Naive thymus-derived CD4-positive, alpha-beta T cell (primary cell): Measurements from ENCODE around the gene RUVBL2. TPM values are rescaled to one million over a fixed set of nuclear protein-coding genes. Genes with fewer than 3 reads are reported as not detected.
A peak's percentile ranks its signal among the peaks of the same experiment; 100 is the strongest.

Source experiments
- ATAC-seq: fragments of 150-1000 bp; cut with Tn5 transposase; 2 replicates; pipeline ENCODE4 v1.10.0; 2021; ENCODE audit warnings: mild to moderate bottlenecking, moderate library complexity
- CTCF ChIA-PET: fragments of 350-600 bp; sonication (Branson Sonifier 250); formaldehyde crosslinking; loops from one replicate; lab custom pipeline; 2021; ENCODE audit warnings: antibody characterized with exemption; lab: Charles Lee
- POLR2A ChIA-PET: fragments of 350-600 bp; sonication (Branson Sonifier 250); formaldehyde crosslinking; loops from one replicate; lab custom pipeline; 2021; ENCODE audit warnings: antibody characterized with exemption, inconsistent platforms; lab: Charles Lee
- DNase-seq, 9 donors: peaks; one replicate each; pipeline versions ENCODE4 v3.0.0 to v3.0.0-alpha.2; 2020 to 2022; ENCODE audit warnings: mixed read lengths in 1 of 9
- H3K27ac ChIP-seq: one replicate; pipeline ENCODE4 v1.7.0; 2013; ENCODE audit warnings: mild to moderate bottlenecking, low read depth, low read length, moderate library complexity
- H3K27me3 ChIP-seq, 2 donors: one replicate each; pipeline ENCODE4 v1.7.0; 2013; ENCODE audit warnings: low read length in 2 of 2, mild to moderate bottlenecking in 2 of 2, moderate library complexity in 2 of 2; ENCODE audit not compliant: control insufficient read depth in 2 of 2, insufficient read depth in 2 of 2
- H3K36me3 ChIP-seq, 3 experiments: 1 replicate in 2 of 3; 2 replicates in 1 of 3; pipeline ENCODE4 v1.7.0; 2013; ENCODE audit warnings: low read length in 3 of 3, mild to moderate bottlenecking in 3 of 3, moderate library complexity in 1 of 3; ENCODE audit not compliant: insufficient read depth in 3 of 3, control insufficient read depth in 2 of 3
- H3K4me1 ChIP-seq, 2 donors: one replicate each; pipeline ENCODE4 v1.7.0; 2013; ENCODE audit warnings: low read length in 2 of 2, mild to moderate bottlenecking in 2 of 2, moderate library complexity in 1 of 2; ENCODE audit not compliant: control insufficient read depth in 2 of 2, insufficient read depth in 2 of 2
- H3K4me3 ChIP-seq: 2 replicates; pipeline ENCODE4 v1.7.0; 2013; ENCODE audit warnings: mild to moderate bottlenecking, low read length
- H3K9me3 ChIP-seq, 3 experiments: 1 replicate in 2 of 3; 2 replicates in 1 of 3; pipeline ENCODE4 v1.7.0; 2013; ENCODE audit warnings: low read length in 3 of 3; ENCODE audit not compliant: control insufficient read depth in 2 of 3
- H3K27ac Mint-ChIP-seq, 9 donors: one replicate each; pipeline ENCODE4 v1.8.0; 2020 to 2022; ENCODE audit warnings: mixed read lengths in 9 of 9, mild to moderate bottlenecking in 8 of 9, moderate library complexity in 5 of 9, inconsistent platforms in 2 of 9
- H3K27me3 Mint-ChIP-seq, 5 donors: one replicate each; pipeline ENCODE4 v1.8.0; 2021 to 2022; ENCODE audit warnings: mixed read lengths in 5 of 5, mild to moderate bottlenecking in 1 of 5
- H3K36me3 Mint-ChIP-seq, 5 donors: one replicate each; pipeline ENCODE4 v1.8.0; 2020 to 2022; ENCODE audit warnings: mixed read lengths in 5 of 5, mild to moderate bottlenecking in 3 of 5, inconsistent platforms in 1 of 5
- H3K4me1 Mint-ChIP-seq, 7 donors: one replicate each; pipeline ENCODE4 v1.8.0; 2020 to 2022; ENCODE audit warnings: mixed read lengths in 7 of 7, mild to moderate bottlenecking in 3 of 7, inconsistent platforms in 1 of 7
- H3K4me3 Mint-ChIP-seq, 10 donors: one replicate each; pipeline ENCODE4 v1.8.0; 2020 to 2022; ENCODE audit warnings: mild to moderate bottlenecking in 10 of 10, mixed read lengths in 10 of 10, moderate library complexity in 6 of 10, inconsistent platforms in 2 of 10
- H3K9me3 Mint-ChIP-seq, 11 donors: one replicate each; pipeline ENCODE4 v1.8.0; 2020 to 2022; ENCODE audit warnings: mixed read lengths in 11 of 11, mild to moderate bottlenecking in 4 of 11, inconsistent platforms in 1 of 11, moderate library complexity in 1 of 11
- intact Hi-C, 2 donors: fragments of 100-400 bp; cut with micrococcal nuclease; formaldehyde crosslinking; loops; one replicate each; pipeline ENCODE4 v1.15.1; 2023
- polyA plus RNA-seq, 2 donors: library from polyadenylated mRNA; unstranded; fragments of 300-500 nt; fragmentation: Illumina TruSeq; gene quantifications; one replicate each; pipeline ENCODE4 v1.2.3, GENCODE V29; 2021
- total RNA-seq, 6 experiments: library from RNA in 5 of 6; stranded (reverse) in 5 of 6; gene quantifications; 1 replicate in 5 of 6; 2 replicates in 1 of 6; pipeline ENCODE4 v1.2.3 and lab custom pipeline; 2021 to 2026

RUVBL2 gene
- total and polyA plus RNA-seq, 7 experiments from 2014 or later, result 23.4 to 94.0 (median 32.0) TPM

DNA sequence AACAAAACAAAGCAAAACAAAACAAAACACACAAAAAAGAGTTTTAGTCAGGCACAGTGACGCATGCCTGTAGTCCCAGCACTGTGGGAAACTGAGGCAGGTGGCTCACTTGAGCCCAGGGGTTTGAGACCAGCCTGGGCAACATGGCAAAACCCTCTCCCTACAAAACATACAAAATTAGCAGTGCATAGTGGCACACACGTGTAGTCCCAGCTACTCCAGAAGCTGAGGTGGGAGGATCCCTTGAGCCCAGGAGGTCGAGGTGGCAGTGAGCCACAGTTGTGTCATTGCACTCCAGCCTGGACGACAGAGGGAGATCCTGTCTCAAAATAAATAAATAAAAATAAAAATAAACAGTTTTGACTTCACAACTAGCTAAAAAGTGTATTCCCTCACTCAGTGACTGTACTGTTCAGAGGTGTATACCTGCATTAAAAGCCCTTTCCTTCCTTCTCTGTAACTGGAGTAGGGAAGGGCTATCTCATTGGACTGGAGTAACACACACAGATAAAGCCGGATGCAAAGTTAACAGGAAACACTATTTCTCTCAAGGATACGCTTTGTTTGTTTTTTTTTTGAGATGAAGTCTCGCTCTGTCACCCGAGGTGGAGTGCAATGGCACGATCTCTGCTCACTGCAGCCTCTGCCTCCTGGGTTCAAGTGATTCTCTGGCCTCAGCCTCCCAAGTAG, 42.7 kb upstream of the RUVBL2 start:
- no peak overlapping the region for H3K4me3 Mint-ChIP-seq
- no peaks in the 10 kb centered on the region for H3K27me3 ChIP-seq
- peaks cover 0 to 2% (median 0%) of the 10 kb centered on the region in 5 donors for H3K27me3 Mint-ChIP-seq
- peaks cover 10 to 15% (median 13%) of the 10 kb centered on the region in 7 donors for H3K4me1 Mint-ChIP-seq
- H3K36me3 Mint-ChIP-seq, result peaks cover 0 to 6% (median 0%) of the 10 kb centered on the region in 5 donors
- DNase-seq (no peak), ATAC-seq (no peak)
- peaks cover 0 to 2% (median 0%) of the 10 kb centered on the region in 3 experiments for H3K36me3 ChIP-seq
- H3K9me3 Mint-ChIP-seq, result peaks cover 0 to 8% (median 0%) of the 10 kb centered on the region in 11 donors
- H3K27ac ChIP-seq, result no peak overlapping the region
- H3K27ac Mint-ChIP-seq, result no peak overlapping the region
- peaks cover 10% of the 10 kb centered on the region in 2 donors for H3K4me1 ChIP-seq
- no peaks in the 10 kb centered on the region for H3K9me3 ChIP-seq
- no peak overlapping the region for H3K4me3 ChIP-seq
- CTCF ChIA-PET, result no interaction called here
- POLR2A ChIA-PET, result interaction anchor here (0.8 to 1.4 kb wide), 2 partner anchors 50 to 77 kb away, joined by 3 to 4 read pairs; no protein-coding TSS in a partner anchor
- intact Hi-C loops, result no loop called here

DNA sequence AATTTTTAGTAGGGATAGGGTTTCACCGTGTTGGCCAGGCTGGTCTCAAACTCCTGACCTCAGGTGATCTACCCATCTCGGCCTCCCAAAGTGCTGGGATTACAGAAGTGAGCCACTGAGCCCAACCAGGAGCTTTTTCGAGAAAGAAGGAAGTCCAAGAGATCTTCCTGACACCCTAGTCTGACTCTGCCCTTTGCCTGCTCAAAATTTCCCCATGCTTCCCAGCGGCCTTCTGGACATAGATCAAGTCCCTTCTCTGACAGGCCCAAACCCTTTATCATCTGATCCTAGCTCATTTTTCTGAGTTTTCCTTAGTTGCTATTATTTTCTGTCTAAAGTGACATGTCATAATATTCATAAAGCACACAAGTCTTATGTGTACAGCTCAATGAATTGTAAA, 40.5 kb upstream of the RUVBL2 start:
- Histone ChIP-seq H3K27me3 (no peaks in the 10 kb centered on the region), H3K4me1 (peaks cover 12 to 19% of the 10 kb centered on the region in 2 donors), H3K27ac (no peak overlapping the region), H3K36me3 (peaks cover 0 to 6% (median 0%) of the 10 kb centered on the region in 3 experiments), H3K9me3 (no peaks in the 10 kb centered on the region), H3K4me3 (no peak overlapping the region)
- Mint-ChIP-seq H3K4me3 (peak overlapping the region in 3 of 10 donors; percentile 10 to 92 (median 58)), H3K36me3 (peaks cover 0 to 23% (median 8%) of the 10 kb centered on the region in 5 donors), H3K27ac (peak overlapping the region in 1 of 9 donors; percentile 93), H3K27me3 (peaks cover 0 to 2% (median 0%) of the 10 kb centered on the region in 5 donors), H3K4me1 (peaks cover 23 to 33% (median 31%) of the 10 kb centered on the region in 7 donors), H3K9me3 (peaks cover 0 to 8% (median 0%) of the 10 kb centered on the region in 11 donors)
- DNase-seq (no peak), ATAC-seq (no peak)
- POLR2A ChIA-PET, result interaction anchor here (0.6 to 3.8 kb wide), 8 partner anchors 9 to 351 kb away, joined by 3 to 58 read pairs (median 4); partner anchors contain the start of genes DHDH, FTL and NUCB1
- intact Hi-C loops, result no loop called here
- CTCF ChIA-PET, result interaction anchor here (1.0 to 2.6 kb wide), 2 partner anchors 17 to 110 kb away, joined by 5 to 7 read pairs; no protein-coding TSS in a partner anchor

DNA sequence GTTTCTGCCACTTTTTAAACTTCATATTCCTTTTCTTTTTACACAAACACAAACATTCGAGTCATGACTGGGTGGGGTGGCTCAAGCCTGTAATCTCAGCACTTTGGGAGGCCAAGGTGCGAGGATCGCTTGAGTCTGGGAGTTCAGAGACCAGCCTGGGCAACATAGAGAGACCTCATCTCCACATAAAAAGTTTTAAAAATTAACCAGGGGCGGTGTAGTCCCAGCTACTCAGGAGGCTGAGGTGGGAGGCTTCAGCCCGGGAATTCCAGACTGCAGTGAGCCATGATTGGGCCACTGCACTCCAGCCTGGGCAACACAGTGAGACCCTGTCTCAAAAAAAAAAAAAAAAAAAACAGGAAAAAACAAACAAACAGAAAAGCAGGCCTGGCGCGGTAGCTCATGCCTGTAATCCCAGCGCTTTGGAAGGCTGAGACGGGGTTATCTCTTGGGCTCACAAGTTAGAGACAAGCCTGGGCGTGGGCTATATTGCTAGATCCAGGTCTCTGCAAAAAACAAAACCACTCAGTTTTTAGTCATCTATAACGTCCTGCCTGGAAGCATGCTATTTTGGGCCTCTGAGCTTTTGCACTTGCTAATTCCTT, 39.6 kb upstream of the RUVBL2 start:
- Histone ChIP-seq H3K36me3 (peaks cover 0 to 6% (median 0%) of the 10 kb centered on the region in 3 experiments), H3K9me3 (no peaks in the 10 kb centered on the region), H3K27me3 (no peaks in the 10 kb centered on the region), H3K4me3 (peak overlapping the region; percentile 65), H3K4me1 (peaks cover 12 to 19% of the 10 kb centered on the region in 2 donors), H3K27ac (peak overlapping the region; percentile 85)
- H3K27ac Mint-ChIP-seq, result peak overlapping the region; percentile 70 to 94 (median 91)
- ChIA-PET CTCF (interaction anchor here (2.6 kb wide), 1 partner anchor 16 kb away, joined by 7 read pairs; no protein-coding TSS in a partner anchor), POLR2A (interaction anchor here (0.6 to 3.8 kb wide), 9 partner anchors 8 to 633 kb away, joined by 3 to 58 read pairs (median 4); partner anchors contain the start of genes DHDH, FTL and RUVBL2)
- no peak for ATAC-seq
- peaks cover 0 to 2% (median 0%) of the 10 kb centered on the region in 11 donors for H3K9me3 Mint-ChIP-seq
- H3K4me1 Mint-ChIP-seq, result peaks cover 25 to 40% (median 38%) of the 10 kb centered on the region in 7 donors
- peak overlapping the region; percentile 88 to 95 (median 94) for H3K4me3 Mint-ChIP-seq
- peaks cover 0 to 27% (median 5%) of the 10 kb centered on the region in 5 donors for H3K36me3 Mint-ChIP-seq
- intact Hi-C loops, result loop anchor here (1.0 to 2.0 kb wide), 9 partner anchors 11 to 81 kb away; partner anchors contain the start of genes DHDH (in 2 of the 2), NUCB1 (in 2 of the 2), FTL (in 1 of the 2) and GYS1 (in 1 of the 2)
- DNase-seq, result no peak
- peaks cover 0 to 2% (median 0%) of the 10 kb centered on the region in 5 donors for H3K27me3 Mint-ChIP-seq

DNA sequence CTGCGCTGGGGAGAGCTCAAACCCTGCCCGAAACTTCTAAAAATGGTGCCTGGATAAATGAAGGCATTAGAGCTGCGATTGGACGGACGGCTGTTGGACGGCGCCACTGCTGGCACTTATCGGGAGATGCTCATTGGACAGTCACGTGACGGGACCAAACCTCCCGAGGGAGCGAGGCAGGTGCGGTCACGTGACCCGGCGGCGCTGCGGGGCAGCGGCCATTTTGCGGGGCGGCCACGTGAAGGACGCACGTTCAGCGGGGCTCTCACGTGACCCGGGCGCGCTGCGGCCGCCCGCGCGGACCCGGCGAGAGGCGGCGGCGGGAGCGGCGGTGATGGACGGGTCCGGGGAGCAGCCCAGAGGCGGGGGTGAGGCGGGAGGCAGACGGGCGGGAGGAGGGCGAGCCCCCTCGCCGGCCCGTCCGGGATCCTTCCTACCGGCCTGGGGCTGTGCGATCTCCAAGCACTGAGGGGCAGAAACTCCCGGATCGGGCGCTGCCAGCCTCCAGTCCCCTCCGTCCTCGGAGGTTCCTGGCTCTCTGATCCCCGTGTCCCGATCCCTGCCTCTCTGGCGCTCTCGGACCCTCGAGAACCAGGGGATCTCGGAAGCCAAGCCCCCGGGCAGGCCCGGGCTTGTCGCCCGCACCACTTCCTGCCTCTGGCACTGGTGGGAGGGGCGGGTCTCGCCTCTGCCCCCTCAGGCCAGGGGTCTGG, 38.9 kb upstream of the RUVBL2 start, which contains the start of gene BAX:
Gene BAX (plus strand): TSS at position 281 of the 713 bp plus-strand sequence. CDS start 54 bp downstream, at position 335.
- Mint-ChIP-seq H3K27me3 (peaks cover 0 to 2% (median 0%) of the 10 kb centered on the region in 5 donors), H3K36me3 (peaks cover 0 to 28% (median 5%) of the 10 kb centered on the region in 5 donors), H3K9me3 (peaks cover 0 to 2% (median 0%) of the 10 kb centered on the region in 11 donors), H3K4me1 (peaks cover 26 to 46% (median 38%) of the 10 kb centered on the region in 7 donors), H3K27ac (peak within 1 kb of the TSS; percentile 77 to 94 (median 91)), H3K4me3 (peak within 1 kb of the TSS; percentile 88 to 95 (median 94))
- peak; percentile 92 for ATAC-seq
- peaks cover 0 to 6% (median 0%) of the 10 kb centered on the region in 3 experiments for H3K36me3 ChIP-seq
- ChIA-PET POLR2A (interaction anchor here (0.6 to 3.8 kb wide), 10 partner anchors 7 to 655 kb away, joined by 3 to 58 read pairs (median 4); partner anchors contain the start of genes DHDH, FTL and RUVBL2), CTCF (interaction anchor here (0.9 to 2.6 kb wide), 2 partner anchors 16 to 310 kb away, joined by 3 to 7 read pairs; no protein-coding TSS in a partner anchor)
- no peaks in the 10 kb centered on the region for H3K27me3 ChIP-seq
- H3K27ac ChIP-seq, result peak within 1 kb of the TSS; percentile 85
- intact Hi-C loops, result loop anchor here (1.0 to 2.0 kb wide), 9 partner anchors 11 to 81 kb away; partner anchors contain the start of genes DHDH (in 2 of the 2), FTL (in 2 of the 2), NUCB1 (in 2 of the 2) and GYS1 (in 1 of the 2)
- DNase-seq, result peak; percentile 59 to 96 (median 71)
- peak within 1 kb of the TSS; percentile 65 for H3K4me3 ChIP-seq
- H3K4me1 ChIP-seq, result peaks cover 12 to 19% of the 10 kb centered on the region in 2 donors
- no peaks in the 10 kb centered on the region for H3K9me3 ChIP-seq

DNA sequence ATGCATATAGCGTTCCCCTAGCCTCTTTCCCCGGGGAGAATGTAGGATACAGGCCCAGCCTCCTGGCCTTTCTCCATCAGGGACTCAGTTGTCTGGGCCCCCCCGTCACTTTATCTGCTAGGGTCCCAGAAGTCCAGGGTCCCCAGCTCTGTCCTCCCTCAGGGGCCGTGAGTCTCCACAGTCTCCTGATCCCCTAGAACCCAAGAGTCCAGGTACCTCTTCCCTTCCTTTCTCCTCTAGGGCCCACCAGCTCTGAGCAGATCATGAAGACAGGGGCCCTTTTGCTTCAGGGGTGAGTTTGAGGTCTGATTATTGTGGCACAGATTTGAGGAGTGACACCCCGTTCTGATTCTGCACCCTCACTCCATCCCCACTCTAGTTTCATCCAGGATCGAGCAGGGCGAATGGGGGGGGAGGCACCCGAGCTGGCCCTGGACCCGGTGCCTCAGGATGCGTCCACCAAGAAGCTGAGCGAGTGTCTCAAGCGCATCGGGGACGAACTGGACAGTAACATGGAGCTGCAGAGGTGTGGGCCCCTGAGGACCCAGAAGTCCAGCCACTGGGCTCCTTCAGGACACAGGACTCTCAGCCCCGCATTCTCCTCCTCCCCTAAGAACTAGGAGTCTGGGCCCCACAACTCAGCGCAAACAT, 38.3 kb upstream of the RUVBL2 start:
- H3K27me3 ChIP-seq, result no peaks in the 10 kb centered on the region
- H3K4me3 ChIP-seq, result peak overlapping the region; percentile 65
- ATAC-seq (no peak), DNase-seq (no peak)
- ChIA-PET CTCF (interaction anchor here (0.9 to 2.6 kb wide), 2 partner anchors 15 to 310 kb away, joined by 3 to 7 read pairs; no protein-coding TSS in a partner anchor), POLR2A (interaction anchor here (0.6 to 3.8 kb wide), 4 partner anchors 10 to 655 kb away, joined by 3 to 58 read pairs (median 4); partner anchors contain the start of gene FTL)
- H3K9me3 ChIP-seq, result no peaks in the 10 kb centered on the region
- peaks cover 0 to 2% (median 0%) of the 10 kb centered on the region in 11 donors for H3K9me3 Mint-ChIP-seq
- peaks cover 0 to 2% (median 0%) of the 10 kb centered on the region in 5 donors for H3K27me3 Mint-ChIP-seq
- H3K27ac Mint-ChIP-seq, result peak overlapping the region; percentile 72 to 93 (median 83)
- H3K4me3 Mint-ChIP-seq, result peak overlapping the region; percentile 82 to 94 (median 93)
- H3K4me1 ChIP-seq, result peaks cover 12 to 19% of the 10 kb centered on the region in 2 donors
- H3K4me1 Mint-ChIP-seq, result peaks cover 26 to 48% (median 38%) of the 10 kb centered on the region in 7 donors
- intact Hi-C loops, result loop anchor here (1.0 to 2.0 kb wide), 6 partner anchors 10 to 81 kb away; partner anchors contain the start of genes DHDH (in 1 of the 2), FTL (in 1 of the 2), GYS1 (in 1 of the 2) and NUCB1 (in 1 of the 2)
- peaks cover 0 to 28% (median 5%) of the 10 kb centered on the region in 5 donors for H3K36me3 Mint-ChIP-seq
- H3K36me3 ChIP-seq, result peaks cover 0 to 6% (median 0%) of the 10 kb centered on the region in 3 experiments
- peak overlapping the region; percentile 85 for H3K27ac ChIP-seq
